Stimulated activated CD4-positive, alpha-beta T cell treated with anti-CD3 and anti-CD28 coated beads, TNF-alpha, amount 100 ng/mL, for 1 hour (primary cell): ENCODE results near the gene PGAM4.
"Not testable (repeated sequence)": the region's sequence is repeated elsewhere in the genome, so short reads cannot be mapped to it uniquely, and the experiment has no call there.

ENCODE experiments used
- DNase-seq, 3 donors: peaks; one replicate each; pipeline ENCODE4 v3.0.0-alpha.2; 2020; ENCODE audit warnings: low read depth in 3 of 3, low spot score in 1 of 3

Gene PGAM4

GRCh38 chrX:77930581-77930980 lies 38.9 kb downstream of the PGAM4 start:
- no peak for DNase-seq

GRCh38 chrX:77925764-77926163 lies 43.7 kb downstream of the PGAM4 start:
- DNase-seq = no peak

GRCh38 chrX:77924320-77924859 lies 45.0 kb downstream of the PGAM4 start:
- no peak for DNase-seq

- DNase-seq = no peak
These were observed 46.7 kb downstream of the PGAM4 start for GRCh38 chrX:77922787-77923186.

- DNase-seq = not testable (repeated sequence)
These were observed 50.1 kb downstream of the PGAM4 start for GRCh38 chrX:77919370-77919769.

- DNase-seq = no peak
These were observed 50.9 kb downstream of the PGAM4 start for GRCh38 chrX:77918568-77918967.
